HepG2 (cell line): ENCODE measurements around the gene POGLUT2. TPM values are rescaled to one million over a fixed set of nuclear protein-coding genes. Genes with fewer than 3 reads are reported as not detected.

Source experiments
- CENPT ChIP-seq: sonication (generic); formaldehyde crosslinking; IDR thresholded peaks from 2 replicates; pipeline ENCODE4 v1.8.0; 2022; ENCODE audit warnings: low read depth, mild to moderate bottlenecking, moderate library complexity, missing genetic modification reagents
- DZIP1 ChIP-seq: sonication (generic); formaldehyde crosslinking; IDR thresholded peaks from 2 replicates; pipeline ENCODE4 v1.5.0; 2020; ENCODE audit warnings: mild to moderate bottlenecking, missing genetic modification reagents
- ERF ChIP-seq: IDR thresholded peaks from 2 replicates; pipeline ENCODE4 v1.6.1; 2018; ENCODE audit warnings: missing biosample characterization, missing genetic modification reagents
- HCFC1 ChIP-seq: fragments of 150-350 bp; IDR thresholded peaks from 2 replicates; pipeline ENCODE4 v1.6.1; 2014; ENCODE audit warnings: low read depth, low read length
- HINFP ChIP-seq: sonication (generic); formaldehyde crosslinking; IDR thresholded peaks from 2 replicates; pipeline ENCODE4 v1.4.0; 2020; ENCODE audit warnings: low read depth, mild to moderate bottlenecking, missing genetic modification reagents
- HNRNPK ChIP-seq: fragments of 200-400 bp; formaldehyde crosslinking; IDR thresholded peaks from 2 replicates; pipeline ENCODE4 v1.6.1; 2018; ENCODE audit warnings: low read length, low read depth, moderate library complexity, mild to moderate bottlenecking; ENCODE audit not compliant: poor library complexity, severe bottlenecking
- JUNB ChIP-seq: sonication (generic); formaldehyde crosslinking; IDR thresholded peaks from 2 replicates; pipeline ENCODE4 v1.8.0; 2022; ENCODE audit warnings: missing genetic modification reagents, mild to moderate bottlenecking, borderline replicate concordance
- MYC ChIP-seq: sonication (generic); formaldehyde crosslinking; IDR thresholded peaks from 2 replicates; pipeline ENCODE4 v1.9.0; 2021; ENCODE audit warnings: missing genetic modification reagents, borderline replicate concordance
- RBM39 ChIP-seq: fragments of 200-400 bp; formaldehyde crosslinking; IDR thresholded peaks from one replicate; pipeline ENCODE4 v1.6.1; 2018; ENCODE audit warnings: antibody characterized with exemption, mild to moderate bottlenecking, low read depth, low read length; ENCODE audit not compliant: poor library complexity, severe bottlenecking
- SIX4 ChIP-seq: sonication (generic); formaldehyde crosslinking; IDR thresholded peaks from 2 replicates; pipeline ENCODE4 v1.4.0; 2020; ENCODE audit warnings: missing genetic modification reagents
- SMAD3 ChIP-seq: sonication (generic); formaldehyde crosslinking; IDR thresholded peaks from 2 replicates; pipeline ENCODE4 v1.4.0; 2020; ENCODE audit warnings: missing genetic modification reagents
- SMARCE1 ChIP-seq: fragments of 450-650 bp; IDR thresholded peaks from 2 replicates; pipeline ENCODE4 v1.6.1; 2017; ENCODE audit warnings: borderline replicate concordance
- THAP9 ChIP-seq: sonication (generic); formaldehyde crosslinking; IDR thresholded peaks from 2 replicates; pipeline ENCODE4; 2020; ENCODE audit warnings: missing genetic modification reagents, mild to moderate bottlenecking, borderline replicate concordance
- ZFP62 ChIP-seq: sonication (generic); formaldehyde crosslinking; IDR thresholded peaks from 2 replicates; pipeline ENCODE4 v1.4.0; 2020; ENCODE audit warnings: missing genetic modification reagents
- ZNF547 ChIP-seq: sonication (generic); formaldehyde crosslinking; IDR thresholded peaks from 2 replicates; pipeline ENCODE4 v1.5.1; 2020; ENCODE audit warnings: mild to moderate bottlenecking, missing genetic modification reagents
- ZNF574 ChIP-seq: sonication (generic); formaldehyde crosslinking; IDR thresholded peaks from 2 replicates; pipeline ENCODE4 v1.4.0; 2020; ENCODE audit warnings: missing genetic modification reagents
- ZNF614 ChIP-seq: IDR thresholded peaks from 2 replicates; pipeline ENCODE4 v1.6.1; 2018; ENCODE audit warnings: missing biosample characterization, missing genetic modification reagents, inconsistent platforms, borderline replicate concordance
- ZNF713 ChIP-seq: sonication (generic); formaldehyde crosslinking; IDR thresholded peaks from 2 replicates; pipeline ENCODE4 v1.4.0; 2020; ENCODE audit warnings: mild to moderate bottlenecking, missing genetic modification reagents
- ZNF775 ChIP-seq: sonication (generic); formaldehyde crosslinking; IDR thresholded peaks from 2 replicates; pipeline ENCODE4 v1.4.0; 2020; ENCODE audit warnings: missing genetic modification reagents, mild to moderate bottlenecking, moderate library complexity, borderline replicate concordance
- polyA plus RNA-seq, 8 experiments: library from polyadenylated mRNA; depleted of rRNA in 3 of 8; stranded (reverse) in 7 of 8; unstranded in 1 of 8; fragments of >200 nt; fragmentation: Illumina TruSeq in 4 of 8; extraction: Trizol in 4 of 8; gene quantifications; 2 replicates each; pipeline versions ENCODE4 v1.2.1 to v1.2.3, GENCODE V29; 2011 to 2016; ENCODE audit warnings: low read depth in 4 of 8, missing spikeins in 1 of 8, mixed read lengths in 1 of 8; ENCODE audit not compliant: insufficient read depth in 1 of 8
- total RNA-seq, 5 experiments: library from RNA; depleted of rRNA; stranded (reverse); fragments of >200 nt; fragmentation: Illumina TruSeq; extraction: Trizol; gene quantifications; 2 replicates each; pipeline ENCODE4 v1.2.3, GENCODE V29; 2016; ENCODE audit warnings: low read depth in 1 of 5

POGLUT2 gene
- total and polyA plus RNA-seq, 2 of the 13 experiments (the other 11 are each of a cell fraction or from before 2014, with no cell fraction given) = 18.0 to 26.1 TPM

GRCh38 chr13:102845630-102846260, 47.0 kb upstream of the POGLUT2 start, which contains the start of gene ERCC5 (continued):
- no peak for TF ChIP-seq HNRNPK
- TF ChIP-seq SMARCE1 = no peak
- peak; percentile 85; the same call in 1 of the 2 replicates for TF ChIP-seq ERF (CRISPR knock-in tag)
- peak; percentile 87; the same call in 1 of the 2 replicates for TF ChIP-seq HINFP (CRISPR knock-in tag)
- peak; percentile 93 for TF ChIP-seq ZNF574
- TF ChIP-seq SMAD3 (CRISPR knock-in tag) = peak; percentile 89
- TF ChIP-seq RBM39 = peak; percentile 43
- TF ChIP-seq HCFC1 = peak; percentile 72; the same call in 1 of the 2 replicates
- TF ChIP-seq DZIP1 = peak; percentile 84
- TF ChIP-seq ZNF614 (CRISPR knock-in tag) = peak; percentile 88; the same call in 1 of the 2 replicates
- 0 out of 2 replicates have a peak, but pooled peaks have one; percentile 30 for TF ChIP-seq ZNF775
- no peak for TF ChIP-seq ZNF713 (CRISPR knock-in tag)
- no peak for TF ChIP-seq ZFP62
- TF ChIP-seq CENPT (CRISPR knock-in tag) = no peak
- peak; percentile 85; the same call in 1 of the 2 replicates for TF ChIP-seq ZNF547 (CRISPR knock-in tag)
- TF ChIP-seq JUNB = no peak
- TF ChIP-seq MYC (CRISPR knock-in tag) = peak; percentile 85
- TF ChIP-seq SIX4 (CRISPR knock-in tag) = peak; percentile 74
- TF ChIP-seq THAP9 (CRISPR knock-in tag) = peak; percentile 96
